ENCODE data around the gene CTTNBP2NL.

Gene CTTNBP2NL

GRCh38 chr1:112505400-112505785 is 109.4 kb downstream of the CTTNBP2NL start:
- DNase-seq (ENCODE audit: extremely low spot score), result no peak
- TF ChIP-seq NFRKB (IDR thresholded peaks at IDR 0.05) (no peak), LEF1 (IDR thresholded peaks at IDR 0.05; ENCODE audit: borderline replicate concordance) (no peak), FOXM1 (IDR thresholded peaks at IDR 0.05; ENCODE audit: borderline replicate concordance) (no peak), ELF4 (IDR thresholded peaks at IDR 0.05) (no peak), CTBP1 (IDR thresholded peaks at IDR 0.05; ENCODE audit: borderline replicate concordance) (no peak)
- ChIA-PET POLR2A (no interaction called here), CTCF (interaction anchor here (1.0 kb wide), 2 partner anchors 11 to 115 kb away, joined by 3 to 5 read pairs; no protein-coding TSS in a partner anchor)

- ChIA-PET CTCF (interaction anchor here (0.6 to 1.0 kb wide), 2 partner anchors 9 to 115 kb away, joined by 3 read pairs; no protein-coding TSS in a partner anchor), POLR2A (interaction anchor here (0.7 kb wide), 1 partner anchor 113 kb away, joined by 3 read pairs; the partner anchor contains the start of gene ST7L)
- TF ChIP-seq ARNT (IDR thresholded peaks at IDR 0.05) (no peak), FOXA1 (IDR thresholded peaks at IDR 0.05) (no peak), BHLHE40 (IDR thresholded peaks at IDR 0.05; ENCODE audit: borderline replicate concordance) (no peak), FOXK2 (IDR thresholded peaks at IDR 0.05) (no peak), LEF1 (IDR thresholded peaks at IDR 0.05; ENCODE audit: borderline replicate concordance) (no peak), FOXM1 (IDR thresholded peaks at IDR 0.05; ENCODE audit: borderline replicate concordance) (no peak), NFRKB (IDR thresholded peaks at IDR 0.05) (no peak), L3MBTL2 (conservative IDR thresholded peaks at IDR 0.05) (no peak), ELF4 (IDR thresholded peaks at IDR 0.05) (no peak), TARDBP (IDR thresholded peaks at IDR 0.05) (no peak), PKNOX1 (IDR thresholded peaks at IDR 0.05) (no peak), CTBP1 (IDR thresholded peaks at IDR 0.05; ENCODE audit: borderline replicate concordance) (no peak), ZNF384 (IDR thresholded peaks at IDR 0.05) (no peak), HDGF (IDR thresholded peaks at IDR 0.05; ENCODE audit: borderline replicate concordance) (no peak), SP1 (IDR thresholded peaks at IDR 0.05) (no peak), SUZ12 (IDR thresholded peaks at IDR 0.05) (no peak)
- no peak for DNase-seq (ENCODE audit: extremely low spot score)
Observed at GRCh38 chr1:112505878-112506277, 109.9 kb downstream of the CTTNBP2NL start.

- CTCF ChIA-PET, result interaction anchor here (0.6 to 1.0 kb wide), 2 partner anchors 10 to 116 kb away, joined by 3 read pairs; no protein-coding TSS in a partner anchor
- POLR2A ChIA-PET, result interaction anchor here (0.7 kb wide), 1 partner anchor 113 kb away, joined by 3 read pairs; the partner anchor contains the start of gene ST7L
- TF ChIP-seq LEF1 (IDR thresholded peaks at IDR 0.05; ENCODE audit: borderline replicate concordance) (no peak), TARDBP (IDR thresholded peaks at IDR 0.05) (no peak), HDGF (IDR thresholded peaks at IDR 0.05; ENCODE audit: borderline replicate concordance) (no peak), ELF4 (IDR thresholded peaks at IDR 0.05) (no peak), PKNOX1 (IDR thresholded peaks at IDR 0.05) (no peak), SP1 (IDR thresholded peaks at IDR 0.05) (no peak), FOXA1 (IDR thresholded peaks at IDR 0.05) (no peak), ARNT (IDR thresholded peaks at IDR 0.05) (no peak), L3MBTL2 (conservative IDR thresholded peaks at IDR 0.05) (no peak), ZNF384 (IDR thresholded peaks at IDR 0.05) (no peak), SUZ12 (IDR thresholded peaks at IDR 0.05) (no peak), NFRKB (IDR thresholded peaks at IDR 0.05) (no peak), FOXK2 (IDR thresholded peaks at IDR 0.05) (no peak), FOXM1 (IDR thresholded peaks at IDR 0.05; ENCODE audit: borderline replicate concordance) (no peak), BHLHE40 (IDR thresholded peaks at IDR 0.05; ENCODE audit: borderline replicate concordance) (no peak)
- no peak for DNase-seq (ENCODE audit: extremely low spot score)
Observed at GRCh38 chr1:112506306-112506705, 110.3 kb downstream of the CTTNBP2NL start.

- TF ChIP-seq LEF1 (IDR thresholded peaks at IDR 0.05; ENCODE audit: borderline replicate concordance) (no peak), SP1 (IDR thresholded peaks at IDR 0.05) (no peak), NFRKB (IDR thresholded peaks at IDR 0.05) (no peak), BHLHE40 (IDR thresholded peaks at IDR 0.05; ENCODE audit: borderline replicate concordance) (no peak), TARDBP (IDR thresholded peaks at IDR 0.05) (no peak)
- CTCF ChIA-PET, result no interaction called here
Observed at GRCh38 chr1:112506731-112507130, 110.7 kb downstream of the CTTNBP2NL start.

GRCh38 chr1:112507336-112507735 is 111.3 kb downstream of the CTTNBP2NL start:
- ChIA-PET CTCF (no interaction called here), POLR2A (interaction anchor here (1.1 kb wide), 1 partner anchor 374 kb away, joined by 3 read pairs; no protein-coding TSS in a partner anchor)
- TF ChIP-seq FOXM1 (IDR thresholded peaks at IDR 0.05; ENCODE audit: borderline replicate concordance) (no peak), HDGF (IDR thresholded peaks at IDR 0.05; ENCODE audit: borderline replicate concordance) (no peak), TARDBP (IDR thresholded peaks at IDR 0.05) (no peak), BHLHE40 (IDR thresholded peaks at IDR 0.05; ENCODE audit: borderline replicate concordance) (no peak), ZNF384 (IDR thresholded peaks at IDR 0.05) (no peak), L3MBTL2 (conservative IDR thresholded peaks at IDR 0.05) (no peak), PKNOX1 (IDR thresholded peaks at IDR 0.05) (no peak), ELF4 (IDR thresholded peaks at IDR 0.05) (no peak), LEF1 (IDR thresholded peaks at IDR 0.05; ENCODE audit: borderline replicate concordance) (no peak), SP1 (IDR thresholded peaks at IDR 0.05) (no peak), FOXA1 (IDR thresholded peaks at IDR 0.05) (no peak), FOXK2 (IDR thresholded peaks at IDR 0.05) (no peak), CTBP1 (IDR thresholded peaks at IDR 0.05; ENCODE audit: borderline replicate concordance) (no peak), NFRKB (IDR thresholded peaks at IDR 0.05) (no peak), SUZ12 (IDR thresholded peaks at IDR 0.05) (no peak), ARNT (IDR thresholded peaks at IDR 0.05) (no peak)
- DNase-seq (ENCODE audit: extremely low spot score), result no peak

More at GRCh38 chr1:112506731-112507130, 110.7 kb downstream of the CTTNBP2NL start:
- POLR2A ChIA-PET, result no interaction called here
- no peak for DNase-seq (ENCODE audit: extremely low spot score)

GRCh38 chr1:112507921-112508277 is 111.9 kb downstream of the CTTNBP2NL start:
- peak; percentile 65 for DNase-seq (ENCODE audit: extremely low spot score)
- POLR2A ChIA-PET, result interaction anchor here (1.1 to 1.2 kb wide), 3 partner anchors 23 to 374 kb away, joined by 3 to 4 read pairs (median 3); partner anchors contain the start of gene CTTNBP2NL
- CTCF ChIA-PET, result no interaction called here
- no peak for TF ChIP-seq CTBP1 (IDR thresholded peaks at IDR 0.05; ENCODE audit: borderline replicate concordance)
- no peak for TF ChIP-seq FOXM1 (IDR thresholded peaks at IDR 0.05; ENCODE audit: borderline replicate concordance)
- no peak for TF ChIP-seq BHLHE40 (IDR thresholded peaks at IDR 0.05; ENCODE audit: borderline replicate concordance)
- TF ChIP-seq SP1 (IDR thresholded peaks at IDR 0.05), result no peak
- TF ChIP-seq NFRKB (IDR thresholded peaks at IDR 0.05), result no peak
- no peak for TF ChIP-seq ARNT (IDR thresholded peaks at IDR 0.05)

All from HEK293T (cell line).